Common myeloid progenitor, CD34-positive (primary cell): Measurements from ENCODE around the gene NDC1.

Experiments used
- CTCF ChIA-PET: fragments of 350-600 bp; sonication (Branson Sonifier 250); formaldehyde crosslinking; loops from one replicate; lab custom pipeline; 2021; ENCODE audit warnings: antibody characterized with exemption; lab: Charles Lee
- POLR2A ChIA-PET: fragments of 350-600 bp; sonication (Branson Sonifier 250); formaldehyde crosslinking; loops from one replicate; lab custom pipeline; 2021; ENCODE audit warnings: antibody characterized with exemption; lab: Charles Lee
- DNase-seq, 3 donors: peaks; one replicate each; pipeline versions ENCODE4 v3.0.0 to v3.0.0-alpha.2; 2013
- H3K27ac ChIP-seq, 2 experiments: 1 replicate in 1 of 2; 2 replicates in 1 of 2; pipeline ENCODE4 v1.7.0; 2013; ENCODE audit warnings: inconsistent platforms in 2 of 2, low read length in 2 of 2, mild to moderate bottlenecking in 2 of 2, low read depth in 1 of 2, moderate library complexity in 1 of 2; ENCODE audit not compliant: severe bottlenecking in 2 of 2, insufficient read depth in 1 of 2, poor library complexity in 1 of 2
- H3K27me3 ChIP-seq, 5 experiments: replicated peaks in 2 of 5; 1 replicate in 3 of 5; 2 replicates in 2 of 5; pipeline versions ENCODE4 v1.6.1 to v1.7.0; 2013; ENCODE audit warnings: low read length in 4 of 5, mild to moderate bottlenecking in 2 of 5, moderate library complexity in 2 of 5, inconsistent platforms in 1 of 5; ENCODE audit not compliant: insufficient read depth in 5 of 5, control insufficient read depth in 4 of 5
- H3K36me3 ChIP-seq, 4 experiments: 1 replicate in 2 of 4; 2 replicates in 2 of 4; pipeline versions ENCODE4 v1.6.1 to v1.7.0; 2013; ENCODE audit warnings: low read length in 3 of 4, control low read depth in 1 of 4, mild to moderate bottlenecking in 1 of 4; ENCODE audit not compliant: control insufficient read depth in 4 of 4, insufficient read depth in 4 of 4
- H3K4me1 ChIP-seq, 4 experiments: 1 replicate in 3 of 4; 2 replicates in 1 of 4; pipeline versions ENCODE4 v1.6.1 to v1.7.1; 2013; ENCODE audit warnings: low read length in 3 of 4, mild to moderate bottlenecking in 3 of 4, control low read depth in 1 of 4, inconsistent platforms in 1 of 4, moderate library complexity in 1 of 4; ENCODE audit not compliant: control insufficient read depth in 4 of 4, insufficient read depth in 4 of 4; ENCODE audit errors: control extremely low read depth in 1 of 4
- H3K4me3 ChIP-seq, 7 experiments: 1 replicate in 4 of 7; 2 replicates in 3 of 7; pipeline versions ENCODE4 v1.5.1 to v1.7.0; 2013; ENCODE audit warnings: mild to moderate bottlenecking in 7 of 7, low read length in 6 of 7, moderate library complexity in 6 of 7, inconsistent platforms in 2 of 7, low read depth in 2 of 7, control low read depth in 1 of 7; ENCODE audit not compliant: insufficient read depth in 4 of 7, control insufficient read depth in 1 of 7; ENCODE audit errors: extremely low read depth in 1 of 7
- H3K9me3 ChIP-seq, 5 experiments: 1 replicate in 4 of 5; 2 replicates in 1 of 5; pipeline versions ENCODE4 v1.6.1 to v1.7.1; 2013; ENCODE audit warnings: low read length in 4 of 5, mild to moderate bottlenecking in 2 of 5, inconsistent platforms in 1 of 5, low read depth in 1 of 5, moderate library complexity in 1 of 5; ENCODE audit not compliant: control insufficient read depth in 4 of 5, insufficient read depth in 2 of 5; ENCODE audit errors: control extremely low read depth in 1 of 5
- WGBS: methylation state at CpG from one replicate; pipeline ENCODE4 v1.1.5; 2013; ENCODE audit not compliant: insufficient coverage; 5-methylcytosine and 5-hydroxymethylcytosine counted together

Gene NDC1

DNA sequence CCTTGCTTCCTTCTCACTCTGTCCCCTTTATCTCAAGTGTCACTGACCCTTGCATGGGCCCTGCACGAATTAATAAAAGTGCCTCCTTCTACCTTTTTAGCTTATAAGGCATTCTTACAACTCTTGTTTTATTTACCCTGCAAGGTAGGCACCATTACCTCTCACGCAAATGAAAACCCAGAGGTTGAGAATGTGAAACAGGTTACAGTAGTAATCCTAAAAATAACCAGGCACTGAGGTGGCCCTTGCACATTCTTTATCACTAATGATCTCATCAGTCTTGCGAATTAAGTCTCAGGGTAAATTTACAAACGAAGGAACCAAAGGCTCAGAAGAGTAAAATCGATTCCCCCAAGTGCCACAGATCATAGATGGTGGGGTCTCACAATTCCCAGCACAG is 102.8 kb downstream of the NDC1 start:
- peaks cover 8 to 76% (median 54%) of the 10 kb centered on the region in 5 experiments for H3K27me3 ChIP-seq

DNA sequence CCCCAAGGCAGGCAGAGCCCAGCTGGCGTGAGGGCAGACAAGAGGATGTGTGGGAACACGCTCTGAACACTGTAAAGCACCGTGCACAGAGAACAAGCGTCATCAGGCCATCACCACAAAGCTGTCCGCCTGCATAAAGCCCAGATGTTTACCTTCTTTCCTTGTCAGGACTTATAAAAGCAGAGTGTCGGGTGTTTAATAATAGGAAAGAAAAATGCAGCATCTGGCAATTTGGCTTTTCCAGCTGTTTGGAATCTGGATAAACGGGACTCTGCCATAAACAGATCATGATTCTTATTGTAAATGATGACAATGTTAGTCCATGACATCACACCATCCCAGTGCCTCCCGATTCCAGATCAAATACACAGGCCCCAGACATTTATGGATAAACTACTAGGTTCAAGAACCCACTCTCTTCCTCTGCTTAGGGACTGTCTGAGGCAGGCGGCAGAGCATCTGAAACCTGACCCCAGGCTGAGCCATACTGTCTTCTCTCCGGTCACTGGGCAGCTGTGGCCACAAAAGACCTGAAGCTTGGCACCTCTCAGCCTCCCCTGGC is 103.4 kb downstream of the NDC1 start:
- CTCF ChIA-PET: interaction anchor here (1.4 kb wide), 1 partner anchor 19 kb away, joined by 3 read pairs; no protein-coding TSS in a partner anchor

More for the DNA sequence above, 102.8 kb downstream of the NDC1 start:
- CTCF ChIA-PET: interaction anchor here (1.4 kb wide), 1 partner anchor 19 kb away, joined by 3 read pairs; no protein-coding TSS in a partner anchor
- POLR2A ChIA-PET: no interaction called here
- no peak overlapping the region for H3K4me3 ChIP-seq
- H3K9me3 ChIP-seq: no peaks in the 10 kb centered on the region
- no peak for DNase-seq
- peaks cover 0 to 24% (median 20%) of the 10 kb centered on the region in 4 experiments for H3K4me1 ChIP-seq
- no peak overlapping the region for H3K27ac ChIP-seq
- H3K36me3 ChIP-seq: no peaks in the 10 kb centered on the region
- WGBS: 90% methylated on average over 1 of the region's 5 CpGs

DNA sequence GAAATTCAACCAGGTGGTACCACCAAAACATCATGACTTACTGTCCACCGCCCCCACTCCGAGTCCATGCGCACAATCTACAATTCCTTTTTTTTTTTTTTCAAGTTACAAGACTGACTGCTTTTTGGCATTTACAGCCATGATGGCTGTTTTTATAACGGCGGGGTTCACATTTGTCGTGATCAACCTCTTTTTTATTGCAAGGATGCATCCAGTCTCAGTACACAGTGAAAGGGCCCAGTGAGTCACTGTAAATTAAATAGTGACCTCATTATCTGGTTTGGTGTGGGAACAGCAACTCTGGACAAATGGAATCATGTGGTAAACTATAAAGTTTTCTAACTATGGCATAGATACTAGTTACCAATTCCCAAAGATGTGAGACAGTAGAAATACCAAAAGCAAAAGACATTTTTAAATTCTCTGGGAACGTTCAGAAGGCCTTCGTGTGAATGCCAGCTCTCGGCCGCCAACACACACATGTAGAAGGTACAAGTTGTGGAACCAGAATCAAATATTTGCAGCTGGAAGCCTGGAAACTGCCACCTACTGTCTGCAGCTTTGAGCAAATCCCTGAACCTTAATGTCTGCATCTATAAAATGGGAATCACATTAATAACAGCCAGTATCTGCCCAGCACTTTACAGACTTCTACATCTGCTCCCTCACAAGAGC is 104.0 kb downstream of the NDC1 start:
- POLR2A ChIA-PET: no interaction called here
- Histone ChIP-seq H3K4me1 (peaks cover 0 to 16% (median 15%) of the 10 kb centered on the region in 4 experiments), H3K27me3 (peaks cover 8 to 66% (median 46%) of the 10 kb centered on the region in 5 experiments)

More for the DNA sequence above, 103.4 kb downstream of the NDC1 start:
- POLR2A ChIA-PET: no interaction called here
- Histone ChIP-seq H3K36me3 (no peaks in the 10 kb centered on the region), H3K9me3 (no peaks in the 10 kb centered on the region), H3K4me1 (peaks cover 0 to 21% (median 20%) of the 10 kb centered on the region in 4 experiments), H3K27ac (no peak overlapping the region), H3K4me3 (no peak overlapping the region), H3K27me3 (peaks cover 8 to 71% (median 50%) of the 10 kb centered on the region in 5 experiments)
- 91% methylated on average over 8 of the region's 10 CpGs for WGBS
- no peak for DNase-seq

DNA sequence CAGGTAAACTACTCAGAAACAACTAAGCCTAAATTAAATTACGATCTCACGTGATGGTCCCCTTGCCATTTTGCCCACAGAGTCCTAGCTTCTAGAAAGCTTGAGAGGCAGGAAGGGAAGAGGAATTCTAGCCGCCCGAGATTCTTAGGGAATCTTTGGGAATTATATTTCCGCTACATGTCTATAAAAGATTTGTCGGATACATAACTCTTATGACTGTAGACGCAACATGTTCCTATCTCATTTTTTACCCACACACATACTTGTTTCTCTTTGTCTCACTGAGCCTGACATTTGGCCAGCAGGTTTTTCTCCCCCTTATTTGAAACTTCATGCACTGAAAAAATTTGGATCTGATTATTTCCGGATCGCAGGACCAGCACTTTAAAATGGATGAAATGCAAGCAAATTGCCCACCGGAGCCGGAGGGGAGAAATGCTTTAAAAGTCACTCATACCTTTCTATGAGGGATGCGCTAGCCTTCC is 104.6 kb downstream of the NDC1 start:
- H3K27me3 ChIP-seq: peaks cover 8 to 61% (median 42%) of the 10 kb centered on the region in 5 experiments
- DNase-seq: no peak
- ChIA-PET POLR2A (no interaction called here), CTCF (interaction anchor here (0.9 kb wide), 1 partner anchor 8 kb away, joined by 3 read pairs; no protein-coding TSS in a partner anchor)
- peaks cover 0 to 12% (median 10%) of the 10 kb centered on the region in 4 experiments for H3K4me1 ChIP-seq
- H3K9me3 ChIP-seq: no peaks in the 10 kb centered on the region
- H3K27ac ChIP-seq: no peak overlapping the region
- H3K4me3 ChIP-seq: no peak overlapping the region
- no peaks in the 10 kb centered on the region for H3K36me3 ChIP-seq
- WGBS: 100% methylated on average over 10 of the region's 12 CpGs

More for the DNA sequence above, 104.0 kb downstream of the NDC1 start:
- Histone ChIP-seq H3K4me3 (no peak overlapping the region), H3K27ac (no peak overlapping the region), H3K36me3 (no peaks in the 10 kb centered on the region), H3K9me3 (no peaks in the 10 kb centered on the region)
- no peak for DNase-seq
- 91% methylated on average over 9 of the region's 10 CpGs for WGBS
- CTCF ChIA-PET: no interaction called here

DNA sequence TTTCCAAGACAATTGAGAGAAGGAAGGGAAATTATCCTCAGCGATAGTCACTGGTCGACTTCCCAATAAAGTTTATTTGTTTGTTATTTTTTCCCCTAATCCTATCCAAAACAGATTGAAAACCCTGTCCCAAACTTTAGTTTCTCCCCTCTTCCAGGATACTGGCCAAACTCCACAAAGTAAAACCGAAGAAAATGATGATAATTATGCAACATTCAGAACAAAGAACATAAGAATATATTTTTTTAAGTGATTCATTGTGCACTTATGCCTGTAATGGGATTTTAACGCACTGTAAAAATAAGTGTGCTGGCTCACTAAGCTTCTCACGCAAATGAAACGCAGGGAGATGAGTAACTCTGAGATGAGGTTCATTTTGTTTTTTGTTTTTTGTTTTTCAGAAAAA is 105.2 kb downstream of the NDC1 start:
- CTCF ChIA-PET: interaction anchor here (0.9 kb wide), 1 partner anchor 8 kb away, joined by 3 read pairs; no protein-coding TSS in a partner anchor
- H3K27me3 ChIP-seq: peaks cover 8 to 55% (median 37%) of the 10 kb centered on the region in 5 experiments
- WGBS: 100% methylated on average over 1 of the region's 6 CpGs
- no peak for DNase-seq
- no peak overlapping the region for H3K27ac ChIP-seq
- H3K4me1 ChIP-seq: peaks cover 0 to 6% (median 4%) of the 10 kb centered on the region in 4 experiments
- POLR2A ChIA-PET: no interaction called here
- H3K9me3 ChIP-seq: no peaks in the 10 kb centered on the region
- H3K4me3 ChIP-seq: no peak overlapping the region
- no peaks in the 10 kb centered on the region for H3K36me3 ChIP-seq

DNA sequence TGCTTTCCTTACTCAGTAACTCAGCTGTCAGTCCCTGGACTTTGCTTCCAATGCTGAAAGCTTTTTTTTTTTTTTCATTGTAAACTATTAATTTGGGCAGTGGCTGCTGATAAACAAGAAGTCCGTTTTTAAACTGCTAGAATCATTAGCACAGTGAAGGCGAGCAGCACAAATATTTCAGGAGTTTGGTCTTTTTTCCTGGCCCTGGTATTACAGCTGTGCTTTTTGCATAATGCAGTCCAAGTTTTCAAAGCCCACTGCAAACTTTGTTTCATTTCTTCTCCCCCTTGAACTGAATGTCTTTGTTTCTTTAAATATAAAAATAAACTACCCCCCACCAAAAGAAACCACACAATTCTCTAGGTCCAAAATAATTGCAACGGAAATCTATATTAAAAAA is 105.7 kb downstream of the NDC1 start:
- POLR2A ChIA-PET: no interaction called here
- Histone ChIP-seq H3K4me3 (no peak overlapping the region), H3K9me3 (no peaks in the 10 kb centered on the region), H3K36me3 (no peaks in the 10 kb centered on the region), H3K27me3 (peaks cover 8 to 50% (median 32%) of the 10 kb centered on the region in 5 experiments), H3K4me1 (peaks cover 0 to 1% (median 0%) of the 10 kb centered on the region in 4 experiments), H3K27ac (no peak overlapping the region)
- CTCF ChIA-PET: interaction anchor here (0.6 to 0.9 kb wide), 2 partner anchors 7 to 25 kb away, joined by 3 to 4 read pairs; no protein-coding TSS in a partner anchor
- 50% methylated on average over 2 of the region's 3 CpGs for WGBS
- DNase-seq: no peak
